C4-2B (cell line): ENCODE data around the gene ZNF423.

Experiments used
- CTCF ChIP-seq: fragments of 450-650 bp; conservative IDR thresholded peaks from 2 replicates; pipeline ENCODE4 v1.5.1; 2017; ENCODE audit warnings: mild to moderate bottlenecking
- ZFX ChIP-seq: fragments of 450-650 bp; IDR thresholded peaks from 2 replicates; pipeline ENCODE4 v1.6.1; 2017

GRCh38 chr16:49453983-49454382 lies 401.9 kb downstream of the ZNF423 start:
- TF ChIP-seq CTCF = no peak
- TF ChIP-seq ZFX = no peak
